ENCODE measurements around the gene GCHFR.

The GCHFR gene

GRCh38 chr15:40807888-40808461 lies 44.1 kb downstream of the GCHFR start:
- FAIRE-seq = no peak
- no peak for DNase-seq (ENCODE audit: insufficient read length, low spot score)

DNA sequence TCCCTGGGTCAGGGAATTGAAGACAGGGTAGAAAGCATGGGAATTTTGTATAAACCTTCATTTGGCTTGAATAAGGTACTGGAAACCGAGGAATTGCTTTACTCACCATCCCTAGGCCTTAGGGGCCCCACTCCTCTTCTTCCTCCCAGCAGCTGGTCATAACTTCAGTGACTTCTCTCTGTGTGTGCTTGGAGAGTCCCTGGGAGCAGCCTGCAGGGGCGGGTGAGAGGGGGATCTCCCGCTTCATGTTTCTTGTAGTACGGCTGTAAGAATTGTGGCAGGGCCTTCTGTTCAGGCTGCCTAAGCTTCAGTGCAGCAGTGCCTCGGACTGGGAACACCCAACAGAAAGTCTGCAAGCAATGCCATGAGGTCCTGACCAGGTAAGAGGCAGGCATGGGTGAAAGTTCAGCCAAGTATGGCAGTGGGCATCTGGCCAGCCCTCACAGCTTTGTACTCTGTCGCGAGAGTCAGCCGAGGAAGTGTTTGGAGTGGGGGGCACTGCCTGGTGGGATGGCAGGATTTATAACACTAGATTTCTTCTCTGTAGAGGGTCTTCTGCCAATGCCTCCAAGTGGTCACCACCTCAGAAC lies 45.1 kb downstream of the GCHFR start:
- FAIRE-seq (no peak), DNase-seq (ENCODE audit: insufficient read length, low spot score) (no peak)

- DNase-seq (ENCODE audit: insufficient read length, low spot score) (no peak), FAIRE-seq (no peak)
Measured at GRCh38 chr15:40812721-40813425, 49.0 kb downstream of the GCHFR start.

GRCh38 chr15:40815042-40815698 lies 51.3 kb downstream of the GCHFR start:
- DNase-seq (ENCODE audit: insufficient read length, low spot score) (no peak), FAIRE-seq (no peak)
